Spleen (tissue), 11 donors: ENCODE results near the gene GBA2. TPM values are rescaled to one million over a fixed set of nuclear protein-coding genes. Genes with fewer than 3 reads are reported as not detected.

Experiments
- DNase-seq: peaks from one replicate; pipeline ENCODE4 v3.0.0-alpha.2; 2020
- H3K27ac ChIP-seq, 8 donors: fragments of 200-600 bp; sonication (generic) in 7 of 8; 1 replicate in 4 of 8; 2 replicates in 4 of 8; pipeline versions ENCODE4 v1.5.0 to v1.8.0; 2016 to 2021; ENCODE audit warnings: inconsistent platforms in 4 of 8, mild to moderate bottlenecking in 4 of 8, moderate library complexity in 1 of 8
- H3K27me3 ChIP-seq, 7 donors: fragments of 200-600 bp; sonication (generic) in 6 of 7; replicated peaks in 1 of 7; 1 replicate in 4 of 7; 2 replicates in 3 of 7; pipeline versions ENCODE4 v1.5.0 to v1.8.0; 2016 to 2021; ENCODE audit warnings: inconsistent platforms in 3 of 7, mild to moderate bottlenecking in 1 of 7
- H3K36me3 ChIP-seq, 6 donors: fragments of 200-600 bp; sonication (generic) in 5 of 6; 1 replicate in 4 of 6; 2 replicates in 2 of 6; pipeline versions ENCODE4 v1.5.0 to v1.8.0; 2016 to 2021; ENCODE audit warnings: inconsistent platforms in 2 of 6
- H3K4me1 ChIP-seq, 6 donors: fragments of 200-600 bp; sonication (generic) in 5 of 6; 1 replicate in 3 of 6; 2 replicates in 3 of 6; pipeline versions ENCODE4 v1.5.0 to v1.8.0; 2016 to 2021; ENCODE audit warnings: inconsistent platforms in 3 of 6
- H3K4me3 ChIP-seq, 8 donors: fragments of 200-600 bp; sonication (generic) in 7 of 8; 1 replicate in 4 of 8; 2 replicates in 4 of 8; pipeline versions ENCODE4 v1.5.0 to v1.8.0; 2016 to 2021; ENCODE audit warnings: inconsistent platforms in 4 of 8, mild to moderate bottlenecking in 4 of 8, moderate library complexity in 2 of 8
- H3K9me3 ChIP-seq, 8 donors: fragments of 200-600 bp; sonication (generic) in 7 of 8; 1 replicate in 4 of 8; 2 replicates in 4 of 8; pipeline versions ENCODE4 v1.5.0 to v1.8.0; 2016 to 2021; ENCODE audit warnings: inconsistent platforms in 4 of 8
- POLR2A ChIP-seq, 3 donors: fragments of 450-650 bp; IDR thresholded peaks; one replicate each; pipeline ENCODE4 v1.5.1; 2017; ENCODE audit warnings: antibody characterized with exemption in 3 of 3, mild to moderate bottlenecking in 1 of 3
- POLR2AphosphoS5 ChIP-seq, 3 donors: sonication (generic); formaldehyde crosslinking; IDR thresholded peaks; one replicate each; pipeline ENCODE4 v1.5.1; 2017; ENCODE audit warnings: antibody characterized with exemption in 3 of 3
- WGBS, 5 donors: extraction: QIAGEN DNeasy Blood & Tissue Kit in 3 of 5; methylation state at CpG; one replicate each; pipeline versions ENCODE4 v1.1.5 to v1.1.7; 2013 to 2018; 5-methylcytosine and 5-hydroxymethylcytosine counted together
- intact Hi-C: fragments of 100-400 bp; cut with DNase I; formaldehyde crosslinking; loops from one replicate; pipeline ENCODE4 v1.15.0; 2023; ENCODE audit warnings: low total_unique reads
- polyA plus RNA-seq, 3 donors: library from polyadenylated mRNA; stranded (reverse); fragments of 200-250 nt; gene quantifications; one replicate each; pipeline ENCODE4 v1.2.1, GENCODE V29; 2013
- total RNA-seq, 7 donors: library from RNA; depleted of rRNA in 3 of 7; stranded (reverse); fragments of >200 nt in 3 of 7; fragmentation: NEBNext Ultra II Directional in 4 of 7; extraction: Animal tissue kit (Norgen Biotek cat#: 25700) in 4 of 7; gene quantifications; one replicate each; pipeline versions ENCODE4 v1.1.0 to v1.2.1, GENCODE V29; 2016 to 2021
- TF ChIP-seq, protein P1 (sequence below), 11 experiments: fragments of 200-600 bp in 7 of 11; fragments of 450-650 bp in 4 of 11; sonication (generic) in 4 of 11; IDR thresholded peaks in 8 of 11; conservative IDR thresholded peaks in 3 of 11; 1 replicate in 7 of 11; 2 replicates in 4 of 11; pipeline versions ENCODE4 v1.4.0 to v1.8.0; 2016 to 2021; ENCODE audit warnings: antibody characterized with exemption in 11 of 11, inconsistent platforms in 4 of 11, mild to moderate bottlenecking in 1 of 11
- donor health status: healthy with polysubstance abuse.
- donor health status: DM: no; HTN: no; CAD: no; lungs with moderate emphysema.
- donor health status: DM: no; HTN: no; CAD: no.
- donor health status: Bipolar disorder and iron deficiency.
- donor health status: healthy.
- donor health status: DM: no; HTN: no; CAD: no.
- donor health status: DM: yes; HTN: yes; CAD: no.

Gene GBA2
- total and polyA plus RNA-seq, 10 donors = 22.8 to 111 (median 73.1) TPM

DNA sequence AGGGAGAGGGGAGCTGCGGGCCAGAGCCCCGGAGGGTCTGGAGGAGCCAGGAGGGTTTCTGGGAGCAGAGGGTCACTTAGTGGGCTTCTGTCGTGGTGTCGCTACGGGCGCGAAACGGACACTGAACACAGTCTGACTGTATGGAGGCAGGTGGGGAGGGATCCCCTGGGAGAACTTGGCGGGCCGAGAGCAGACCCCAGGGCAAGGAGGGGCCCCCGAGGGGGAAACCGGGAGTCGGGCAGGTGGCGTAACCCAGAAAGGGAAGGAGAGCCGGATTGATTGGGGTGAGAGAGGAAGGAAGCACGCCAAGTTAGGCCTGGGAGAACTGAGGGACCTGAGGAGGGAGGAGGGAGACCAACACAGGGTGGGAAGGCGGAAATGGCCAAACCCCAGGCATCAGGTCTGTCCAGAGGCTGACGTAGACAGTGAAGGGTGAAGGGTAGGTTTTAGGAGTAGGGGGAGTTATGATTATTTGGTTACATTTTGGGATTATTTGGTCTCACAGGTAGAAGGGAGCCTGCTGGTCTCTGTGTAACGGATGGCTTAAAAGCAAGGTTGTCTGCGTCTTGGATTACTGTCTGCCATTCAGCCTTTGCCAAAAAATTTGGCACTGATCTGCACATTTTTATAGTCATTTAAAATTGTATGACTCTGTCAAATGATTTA, 8.3 kb upstream of the GBA2 start:
- Histone ChIP-seq H3K4me1 (peaks cover 24 to 65% (median 34%) of the 10 kb centered on the region in 6 donors), H3K27me3 (no peaks in the 10 kb centered on the region), H3K4me3 (peak overlapping the region; percentile 41 to 75 (median 64)), H3K27ac (peak overlapping the region; percentile 83 to 96 (median 90)), H3K36me3 (peaks cover 0 to 33% (median 22%) of the 10 kb centered on the region in 6 donors), H3K9me3 (no peaks in the 10 kb centered on the region)
- no peak for DNase-seq
- 1 to 5% (median 2%) methylated on average over 18 to 20 of the region's 20 CpGs for WGBS, 5 donors
- TF ChIP-seq POLR2AphosphoS5 (IDR thresholded peaks at IDR 0.05) (peak; percentile 60 to 74 (median 69)), POLR2A (IDR thresholded peaks at IDR 0.05) (no peak)
- TF ChIP-seq, protein P1, sequence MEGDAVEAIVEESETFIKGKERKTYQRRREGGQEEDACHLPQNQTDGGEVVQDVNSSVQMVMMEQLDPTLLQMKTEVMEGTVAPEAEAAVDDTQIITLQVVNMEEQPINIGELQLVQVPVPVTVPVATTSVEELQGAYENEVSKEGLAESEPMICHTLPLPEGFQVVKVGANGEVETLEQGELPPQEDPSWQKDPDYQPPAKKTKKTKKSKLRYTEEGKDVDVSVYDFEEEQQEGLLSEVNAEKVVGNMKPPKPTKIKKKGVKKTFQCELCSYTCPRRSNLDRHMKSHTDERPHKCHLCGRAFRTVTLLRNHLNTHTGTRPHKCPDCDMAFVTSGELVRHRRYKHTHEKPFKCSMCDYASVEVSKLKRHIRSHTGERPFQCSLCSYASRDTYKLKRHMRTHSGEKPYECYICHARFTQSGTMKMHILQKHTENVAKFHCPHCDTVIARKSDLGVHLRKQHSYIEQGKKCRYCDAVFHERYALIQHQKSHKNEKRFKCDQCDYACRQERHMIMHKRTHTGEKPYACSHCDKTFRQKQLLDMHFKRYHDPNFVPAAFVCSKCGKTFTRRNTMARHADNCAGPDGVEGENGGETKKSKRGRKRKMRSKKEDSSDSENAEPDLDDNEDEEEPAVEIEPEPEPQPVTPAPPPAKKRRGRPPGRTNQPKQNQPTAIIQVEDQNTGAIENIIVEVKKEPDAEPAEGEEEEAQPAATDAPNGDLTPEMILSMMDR (IDR thresholded peaks at IDR 0.05 in 8 of 11, conservative IDR thresholded peaks at IDR 0.05 in 3 of 11) = no peak
- intact Hi-C loops = no loop called here

DNA sequence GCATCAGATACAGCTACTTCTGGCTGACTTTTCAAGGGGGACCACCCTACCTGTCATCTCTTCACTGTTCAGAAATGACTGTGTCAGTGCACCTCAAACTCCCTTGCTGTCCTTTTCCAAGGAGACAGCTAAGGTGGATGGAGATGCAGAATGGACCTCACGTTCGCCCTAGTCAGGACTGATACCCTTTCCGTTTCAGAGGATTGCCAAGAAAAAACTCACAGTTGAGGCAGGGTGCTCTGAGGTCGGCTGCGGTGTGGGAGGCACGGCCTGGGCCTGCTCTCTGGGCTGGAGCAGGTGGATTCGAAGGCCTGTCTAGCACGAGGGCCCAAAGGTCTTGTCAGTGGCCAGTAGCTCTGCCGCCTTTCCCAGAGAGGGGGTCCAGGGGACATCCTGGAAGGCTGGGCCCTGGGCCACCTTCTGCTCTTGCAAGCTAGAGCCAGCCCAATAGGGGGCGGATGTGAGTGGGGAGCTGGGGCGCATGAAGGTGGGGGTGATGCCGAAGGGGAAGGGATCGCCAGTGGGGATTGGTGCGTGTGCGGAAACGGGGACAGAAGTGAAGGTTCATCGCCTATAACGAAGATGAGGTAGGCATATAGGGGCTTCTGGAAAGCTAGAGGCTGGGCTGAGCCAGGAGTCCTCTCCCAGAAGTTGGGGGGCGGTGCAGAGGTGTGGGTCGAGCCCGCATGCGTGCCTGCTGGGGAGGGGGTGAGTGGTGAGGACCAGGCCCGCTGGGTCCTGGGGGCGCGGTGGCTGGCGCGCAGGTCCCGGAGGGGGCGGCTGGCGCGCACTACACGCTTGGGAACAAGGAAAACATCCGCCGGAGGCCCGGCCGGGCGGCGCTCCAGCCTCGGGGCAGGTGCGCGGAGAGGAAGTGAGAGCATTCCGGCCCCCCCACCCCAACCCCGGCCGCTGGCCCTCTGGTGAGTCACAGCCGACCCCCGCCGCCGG, 7.5 kb upstream of the GBA2 start:
- Histone ChIP-seq H3K9me3 (no peaks in the 10 kb centered on the region), H3K27ac (peak overlapping the region; percentile 83 to 96 (median 90)), H3K4me1 (peaks cover 24 to 69% (median 34%) of the 10 kb centered on the region in 6 donors), H3K4me3 (peak overlapping the region; percentile 41 to 75 (median 64)), H3K27me3 (no peaks in the 10 kb centered on the region), H3K36me3 (peaks cover 0 to 41% (median 30%) of the 10 kb centered on the region in 6 donors)
- no peak for TF ChIP-seq POLR2A (IDR thresholded peaks at IDR 0.05)
- peak; percentile 66 to 86 (median 78) for TF ChIP-seq POLR2AphosphoS5 (IDR thresholded peaks at IDR 0.05)
- TF ChIP-seq, protein P1 (IDR thresholded peaks at IDR 0.05 in 8 of 11, conservative IDR thresholded peaks at IDR 0.05 in 3 of 11) = peak; percentile 49 to 78 (median 68)
- peak; percentile 95 for DNase-seq
- intact Hi-C loops = no loop called here
- WGBS, 5 donors = 6 to 12% (median 8%) methylated on average over 27 to 48 of the region's 48 CpGs

DNA sequence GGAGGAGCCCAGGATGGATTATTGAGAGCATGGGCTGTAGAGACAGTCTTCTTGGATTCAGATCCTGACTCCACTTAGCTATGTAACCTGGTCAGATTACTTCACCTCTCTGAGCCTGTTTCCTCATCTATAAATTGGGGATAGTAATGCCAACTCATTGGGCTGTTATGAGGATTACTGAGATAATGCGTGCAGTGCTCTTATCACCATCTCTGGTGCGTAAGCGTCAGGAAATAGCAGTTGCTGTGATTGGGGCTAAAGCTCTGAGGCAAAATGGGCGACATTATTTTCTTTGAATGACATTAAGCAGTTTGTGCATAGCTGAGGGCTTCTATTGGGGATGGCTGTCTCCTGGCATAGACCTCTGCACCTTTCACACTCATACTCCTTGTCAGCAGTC, 6.0 kb upstream of the GBA2 start:
- DNase-seq = no peak
- peak overlapping the region in 1 of 8 donors; percentile 96 for H3K27ac ChIP-seq
- intact Hi-C loops = no loop called here
- no peaks in the 10 kb centered on the region for H3K27me3 ChIP-seq
- H3K36me3 ChIP-seq = peaks cover 0 to 53% (median 40%) of the 10 kb centered on the region in 6 donors
- H3K4me3 ChIP-seq = no peak overlapping the region
- H3K9me3 ChIP-seq = no peaks in the 10 kb centered on the region
- TF ChIP-seq POLR2A (IDR thresholded peaks at IDR 0.05) (no peak), POLR2AphosphoS5 (IDR thresholded peaks at IDR 0.05) (no peak)
- TF ChIP-seq, protein P1 (IDR thresholded peaks at IDR 0.05 in 8 of 11, conservative IDR thresholded peaks at IDR 0.05 in 3 of 11) = no peak
- H3K4me1 ChIP-seq = peaks cover 28 to 73% (median 42%) of the 10 kb centered on the region in 6 donors
- 89 to 97% (median 95%) methylated on average over 4 of the region's 4 CpGs for WGBS, 5 donors
